KG1 (cell line): Measurements from ENCODE around the gene PTPRM.
"Not testable (repeated sequence)": the region's sequence is repeated elsewhere in the genome, so short reads cannot be mapped to it uniquely, and the experiment has no call there.

Source experiments
- DNase-seq: peaks from one replicate; lab custom pipeline; 2025; lab: John Stamatoyannopoulos, UW

Gene PTPRM

GRCh38 chr18:8435376-8435775, 868.3 kb downstream of the PTPRM start:
- DNase-seq, result no peak

GRCh38 chr18:8439055-8439454, 871.9 kb downstream of the PTPRM start:
- DNase-seq, result no peak

GRCh38 chr18:8443505-8443904, 876.4 kb downstream of the PTPRM start:
- DNase-seq, result no peak

- DNase-seq, result not testable (repeated sequence)
Observed at GRCh38 chr18:8446936-8447335, 879.8 kb downstream of the PTPRM start.

- DNase-seq, result no peak
Observed at GRCh38 chr18:8448130-8448529, 881.0 kb downstream of the PTPRM start.

GRCh38 chr18:8450013-8450412, 882.9 kb downstream of the PTPRM start:
- DNase-seq, result no peak

- DNase-seq, result no peak
Observed at GRCh38 chr18:8450898-8451665, 884.0 kb downstream of the PTPRM start.

GRCh38 chr18:8453528-8453927, 886.4 kb downstream of the PTPRM start:
- no peak for DNase-seq

GRCh38 chr18:8454136-8454535, 887.0 kb downstream of the PTPRM start:
- DNase-seq, result no peak

- DNase-seq, result no peak
Observed at GRCh38 chr18:8455661-8456614, 888.8 kb downstream of the PTPRM start.
